Esophagus muscularis mucosa (tissue), 4 donors: ENCODE data around the gene TMEM117. TPM values are rescaled to one million over a fixed set of nuclear protein-coding genes. Genes with fewer than 3 reads are reported as not detected.
"Not testable (repeated sequence)": the region's sequence is repeated elsewhere in the genome, so short reads cannot be mapped to it uniquely, and the experiment has no call there.

Experiments used
- DNase-seq: peaks from one replicate; pipeline ENCODE4 v3.0.0-alpha.2; 2017; ENCODE audit errors: extremely low spot score
- H3K27ac ChIP-seq, 4 donors: fragments of 200-600 bp; sonication (generic); replicated peaks in 1 of 4; 1 replicate in 3 of 4; 2 replicates in 1 of 4; pipeline ENCODE4 v1.5.1; 2016 to 2019; ENCODE audit warnings: mild to moderate bottlenecking in 1 of 4
- H3K27me3 ChIP-seq, 4 donors: fragments of 200-600 bp; sonication (generic); one replicate each; pipeline versions ENCODE4 v1.5.1 to v1.6.0; 2016 to 2019
- H3K36me3 ChIP-seq, 4 donors: fragments of 200-600 bp; sonication (generic); one replicate each; pipeline ENCODE4 v1.5.1; 2016 to 2019
- H3K4me1 ChIP-seq, 4 donors: fragments of 200-600 bp; sonication (generic); one replicate each; pipeline ENCODE4 v1.5.1; 2016 to 2019
- H3K4me3 ChIP-seq, 4 donors: fragments of 200-600 bp; sonication (generic); 1 replicate in 2 of 4; 2 replicates in 2 of 4; pipeline ENCODE4 v1.5.1; 2016 to 2019; ENCODE audit warnings: mild to moderate bottlenecking in 4 of 4, moderate library complexity in 1 of 4
- H3K9me3 ChIP-seq, 4 donors: fragments of 200-600 bp; sonication (generic); 1 replicate in 3 of 4; 2 replicates in 1 of 4; pipeline ENCODE4 v1.5.1; 2016 to 2019
- CTCF ChIP-seq, 3 experiments: fragments of 200-600 bp in 2 of 3; fragments of 450-650 bp in 1 of 3; sonication (generic) in 2 of 3; IDR thresholded peaks; one replicate each; pipeline ENCODE4 v1.5.1; 2017 to 2019; ENCODE audit warnings: antibody characterized with exemption in 3 of 3, mild to moderate bottlenecking in 2 of 3, moderate library complexity in 1 of 3
- EP300 ChIP-seq: sonication (generic); formaldehyde crosslinking; IDR thresholded peaks from one replicate; pipeline ENCODE4 v1.6.1; 2017; ENCODE audit warnings: antibody characterized with exemption
- POLR2A ChIP-seq: fragments of 450-650 bp; IDR thresholded peaks from one replicate; pipeline ENCODE4 v1.6.1; 2017; ENCODE audit warnings: antibody characterized with exemption, moderate library complexity, mild to moderate bottlenecking, low read depth
- POLR2AphosphoS5 ChIP-seq, 2 donors: sonication (generic); formaldehyde crosslinking; IDR thresholded peaks; one replicate each; pipeline ENCODE4 v1.6.1; 2017; ENCODE audit warnings: antibody characterized with exemption in 2 of 2
- WGBS: methylation state at CpG from one replicate; pipeline ENCODE4 v1.1.5; 2018; 5-methylcytosine and 5-hydroxymethylcytosine counted together
- intact Hi-C: fragments of 100-400 bp; cut with DNase I; formaldehyde crosslinking; loops from one replicate; pipeline ENCODE4 v1.15.1; 2023
- total RNA-seq, 4 donors: library from RNA; depleted of rRNA; stranded (reverse); fragments of >200 nt; gene quantifications; one replicate each; pipeline versions ENCODE4 v1.1.0 to v1.2.1, GENCODE V29; 2016

Gene TMEM117
- total RNA-seq, 4 donors from 2014 or later = 11.2 to 18.7 (median 12.8) TPM

- WGBS = 94% methylated on average over 6 of the region's 6 CpGs
- no peaks in the 10 kb centered on the region for H3K36me3 ChIP-seq
- TF ChIP-seq POLR2AphosphoS5 (IDR thresholded peaks at IDR 0.05) (no peak), POLR2A (no peak), EP300 (no peak), CTCF (IDR thresholded peaks at IDR 0.05) (no peak)
- no peak overlapping the region for H3K4me3 ChIP-seq
- H3K27me3 ChIP-seq = no peaks in the 10 kb centered on the region
- no peak for DNase-seq
- no peaks in the 10 kb centered on the region for H3K9me3 ChIP-seq
- H3K4me1 ChIP-seq = no peaks in the 10 kb centered on the region
- H3K27ac ChIP-seq = no peak overlapping the region
- intact Hi-C loops = no loop called here
These were observed 23.1 kb downstream of the TMEM117 start for GRCh38 chr12:43858991-43859390.

GRCh38 chr12:43861015-43861839 is 25.3 kb downstream of the TMEM117 start:
- WGBS = 89% methylated on average over 7 of the region's 7 CpGs
- no peaks in the 10 kb centered on the region for H3K4me1 ChIP-seq
- intact Hi-C loops = no loop called here
- H3K9me3 ChIP-seq = no peaks in the 10 kb centered on the region
- H3K4me3 ChIP-seq = no peak overlapping the region
- no peak overlapping the region for H3K27ac ChIP-seq
- TF ChIP-seq POLR2AphosphoS5 (IDR thresholded peaks at IDR 0.05) (no peak), EP300 (no peak), POLR2A (no peak), CTCF (IDR thresholded peaks at IDR 0.05) (no peak)
- DNase-seq = no peak
- peaks cover 0 to 6% (median 0%) of the 10 kb centered on the region in 4 donors for H3K36me3 ChIP-seq
- no peaks in the 10 kb centered on the region for H3K27me3 ChIP-seq

GRCh38 chr12:43861840-43862150 is 25.9 kb downstream of the TMEM117 start:
- H3K4me1 ChIP-seq = no peaks in the 10 kb centered on the region
- no peak for DNase-seq
- no peaks in the 10 kb centered on the region for H3K27me3 ChIP-seq
- intact Hi-C loops = no loop called here
- no peaks in the 10 kb centered on the region for H3K9me3 ChIP-seq
- peaks cover 0 to 6% (median 0%) of the 10 kb centered on the region in 4 donors for H3K36me3 ChIP-seq
- H3K4me3 ChIP-seq = no peak overlapping the region
- TF ChIP-seq POLR2AphosphoS5 (IDR thresholded peaks at IDR 0.05) (no peak), POLR2A (no peak), CTCF (IDR thresholded peaks at IDR 0.05) (no peak), EP300 (no peak)
- 89% methylated on average over 3 of the region's 3 CpGs for WGBS
- H3K27ac ChIP-seq = no peak overlapping the region

- WGBS = 95% methylated on average over 4 of the region's 23 CpGs
- Histone ChIP-seq H3K36me3 (peaks cover 0 to 6% (median 0%) of the 10 kb centered on the region in 4 donors), H3K4me1 (no peaks in the 10 kb centered on the region), H3K27ac (no peak overlapping the region), H3K4me3 (no peak overlapping the region), H3K27me3 (no peaks in the 10 kb centered on the region), H3K9me3 (no peaks in the 10 kb centered on the region)
- intact Hi-C loops = no loop called here
- TF ChIP-seq POLR2AphosphoS5 (IDR thresholded peaks at IDR 0.05) = no peak
- no peak for DNase-seq
These were observed 28.0 kb downstream of the TMEM117 start for GRCh38 chr12:43863770-43864366.

GRCh38 chr12:43864557-43864956 is 28.7 kb downstream of the TMEM117 start:
- DNase-seq, H3K4me3 ChIP-seq, H3K27me3 ChIP-seq, intact Hi-C loops, H3K4me1 ChIP-seq, H3K36me3 ChIP-seq, H3K27ac ChIP-seq, H3K9me3 ChIP-seq: not testable (repeated sequence)
- WGBS = 94% methylated on average over 5 of the region's 5 CpGs
